H9 (cell line): ENCODE results near the gene RAD18. TPM values are rescaled to one million over a fixed set of nuclear protein-coding genes. Genes with fewer than 3 reads are reported as not detected.

Experiments
- DNase-seq: peaks from one replicate; pipeline ENCODE4 v3.0.0-alpha.2; 2017
- H2AFZ ChIP-seq: one replicate; pipeline ENCODE4 v1.6.1; 2013; ENCODE audit warnings: mild to moderate bottlenecking, low read length, control low read depth, moderate library complexity
- H2AK5ac ChIP-seq: 2 replicates; pipeline ENCODE4 v1.6.1; 2013; ENCODE audit warnings: low read length, control low read depth, mixed read lengths; ENCODE audit not compliant: insufficient read length
- H2BK120ac ChIP-seq: one replicate; pipeline ENCODE4 v1.6.1; 2013; ENCODE audit warnings: low read depth, mild to moderate bottlenecking, low read length, control low read depth, inconsistent platforms; ENCODE audit not compliant: poor library complexity, severe bottlenecking
- H2BK12ac ChIP-seq: 2 replicates; pipeline ENCODE4 v1.6.1; 2013; ENCODE audit warnings: low read length, control low read depth, mixed read lengths, low read depth; ENCODE audit not compliant: insufficient read length
- H2BK15ac ChIP-seq: 2 replicates; pipeline ENCODE4 v1.6.1; 2013; ENCODE audit warnings: low read depth, low read length, control low read depth
- H2BK20ac ChIP-seq: one replicate; pipeline ENCODE4 v1.6.1; 2013; ENCODE audit warnings: low read depth, mild to moderate bottlenecking, low read length, control low read depth, inconsistent platforms; ENCODE audit not compliant: poor library complexity, severe bottlenecking
- H2BK5ac ChIP-seq: 2 replicates; pipeline ENCODE4 v1.6.1; 2013; ENCODE audit warnings: low read length, control low read depth, mixed read lengths; ENCODE audit not compliant: insufficient read length
- H3K14ac ChIP-seq: 2 replicates; pipeline ENCODE4 v1.6.1; 2013; ENCODE audit warnings: low read length, control low read depth; ENCODE audit not compliant: insufficient read depth
- H3K18ac ChIP-seq: 2 replicates; pipeline ENCODE4 v1.6.1; 2013; ENCODE audit warnings: low read depth, mild to moderate bottlenecking, mixed read lengths, low read length, control low read depth; ENCODE audit not compliant: insufficient read length
- H3K23ac ChIP-seq: 2 replicates; pipeline ENCODE4 v1.6.1; 2013; ENCODE audit warnings: low read length, control low read depth, mixed read lengths, low read depth; ENCODE audit not compliant: insufficient read length
- H3K23me2 ChIP-seq: 2 replicates; pipeline ENCODE4 v1.6.1; 2013; ENCODE audit warnings: low read depth, mild to moderate bottlenecking, mixed read lengths, low read length, control low read depth; ENCODE audit not compliant: insufficient read length, poor library complexity, severe bottlenecking
- H3K27ac ChIP-seq: 2 replicates; pipeline ENCODE4 v1.5.1; 2013; ENCODE audit warnings: low read length, control low read depth, mixed read lengths, low read depth; ENCODE audit not compliant: insufficient read length
- H3K27me3 ChIP-seq: 2 replicates; pipeline ENCODE4 v1.6.1; 2013; ENCODE audit warnings: low read length, control low read depth, inconsistent platforms; ENCODE audit not compliant: insufficient read depth
- H3K4ac ChIP-seq: 2 replicates; pipeline ENCODE4 v1.6.1; 2013; ENCODE audit warnings: low read depth, mild to moderate bottlenecking, control low read depth, inconsistent platforms, low read length, moderate library complexity
- H3K4me1 ChIP-seq: 2 replicates; pipeline ENCODE4 v1.6.1; 2013; ENCODE audit warnings: low read length, control low read depth, inconsistent platforms; ENCODE audit not compliant: insufficient read depth
- H3K4me2 ChIP-seq: 2 replicates; pipeline ENCODE4 v1.6.1; 2013; ENCODE audit warnings: low read length, control low read depth, mixed read lengths; ENCODE audit not compliant: insufficient read length, insufficient read depth
- H3K56ac ChIP-seq: 2 replicates; pipeline ENCODE4 v1.6.1; 2013; ENCODE audit warnings: low read depth, mild to moderate bottlenecking, mixed read lengths, low read length, control low read depth; ENCODE audit not compliant: insufficient read length
- H3K79me1 ChIP-seq: 2 replicates; pipeline ENCODE4 v1.6.1; 2013; ENCODE audit warnings: low read depth, mild to moderate bottlenecking, moderate library complexity, low read length, control low read depth, inconsistent platforms; ENCODE audit not compliant: insufficient read depth, poor library complexity, severe bottlenecking
- H3K79me2 ChIP-seq: 2 replicates; pipeline ENCODE4 v1.6.1; 2013; ENCODE audit warnings: low read length, control low read depth, inconsistent platforms; ENCODE audit not compliant: insufficient read depth
- H3K9ac ChIP-seq: 2 replicates; pipeline ENCODE4 v1.6.1; 2013; ENCODE audit warnings: low read length, control low read depth, mixed read lengths; ENCODE audit not compliant: insufficient read length; ENCODE audit errors: extremely low read depth
- H3K9me3 ChIP-seq: one replicate; pipeline ENCODE4 v1.6.1; 2013; ENCODE audit warnings: low read depth, low read length, inconsistent platforms; ENCODE audit not compliant: control insufficient read depth
- H3T11ph ChIP-seq: one replicate; pipeline ENCODE4 v1.6.1; 2013; ENCODE audit warnings: mild to moderate bottlenecking, low read length, control low read depth, inconsistent platforms
- H4K20me1 ChIP-seq: one replicate; pipeline ENCODE4 v1.6.1; 2013; ENCODE audit not compliant: control insufficient read depth, insufficient read length, insufficient read depth
- H4K5ac ChIP-seq: 2 replicates; pipeline ENCODE4 v1.6.1; 2013; ENCODE audit warnings: low read depth, mild to moderate bottlenecking, mixed read lengths, low read length, control low read depth; ENCODE audit not compliant: insufficient read length
- H4K8ac ChIP-seq: replicated peaks from 2 replicates; pipeline ENCODE4 v1.6.1; 2013; ENCODE audit warnings: low read length, control low read depth, mixed read lengths, low read depth; ENCODE audit not compliant: insufficient read length
- H4K91ac ChIP-seq: 2 replicates; pipeline ENCODE4 v1.6.1; 2013; ENCODE audit warnings: low read depth, mild to moderate bottlenecking, moderate library complexity, mixed read lengths, low read length, control low read depth; ENCODE audit not compliant: insufficient read length
- H3K27ac Mint-ChIP-seq, 3 experiments: 2 replicates in 2 of 3; 3 replicates in 1 of 3; pipeline ENCODE4 v1.8.0; 2020 to 2021; ENCODE audit warnings: mixed read lengths in 3 of 3, mild to moderate bottlenecking in 1 of 3, moderate library complexity in 1 of 3
- H3K27me3 Mint-ChIP-seq: 2 replicates; pipeline ENCODE4 v1.8.0; 2021; ENCODE audit warnings: low read depth, mild to moderate bottlenecking, moderate library complexity, mixed read lengths
- H3K36me3 Mint-ChIP-seq, 3 experiments: 2 replicates in 2 of 3; 3 replicates in 1 of 3; pipeline ENCODE4 v1.8.0; 2020 to 2021; ENCODE audit warnings: low read depth in 3 of 3, mixed read lengths in 3 of 3; ENCODE audit not compliant: insufficient read depth in 1 of 3
- H3K4me1 Mint-ChIP-seq, 2 experiments: 2 replicates each; pipeline ENCODE4 v1.8.0; 2020; ENCODE audit warnings: mixed read lengths in 2 of 2
- H3K4me3 Mint-ChIP-seq, 2 experiments: 2 replicates in 1 of 2; 3 replicates in 1 of 2; pipeline ENCODE4 v1.8.0; 2020 to 2021; ENCODE audit warnings: mild to moderate bottlenecking in 2 of 2, mixed read lengths in 2 of 2, moderate library complexity in 1 of 2
- H3K9me3 Mint-ChIP-seq, 2 experiments: 2 replicates in 1 of 2; 3 replicates in 1 of 2; pipeline ENCODE4 v1.8.0; 2020; ENCODE audit warnings: mild to moderate bottlenecking in 2 of 2, mixed read lengths in 2 of 2, moderate library complexity in 1 of 2
- WGBS: extraction: QIAGEN DNeasy Blood & Tissue Kit; methylation state at CpG from one replicate; pipeline ENCODE4 v1.1.7; 2013; ENCODE audit warnings: missing lambda C conversion rate, low lambda C conversion rate, mixed read lengths; ENCODE audit not compliant: insufficient read length; ENCODE audit errors: extremely low coverage; 5-methylcytosine and 5-hydroxymethylcytosine counted together
- total RNA-seq: library from RNA; stranded (reverse); gene quantifications from 2 replicates; pipeline ENCODE4 v1.2.1, GENCODE V29; 2021
- TF ChIP-seq, protein P1 (sequence below): fragments of 200-600 bp; sonication (generic); conservative IDR thresholded peaks from 3 replicates; pipeline ENCODE4 v1.8.0; 2021; ENCODE audit warnings: antibody characterized with exemption, mild to moderate bottlenecking

Gene RAD18
- total RNA-seq, 1 experiment from 2014 or later, result 27.8 TPM

- no CpG with 5 or more reads among the region's 4 CpGs for WGBS
- no peak overlapping the region for H3K23ac ChIP-seq
- no peak overlapping the region for H2BK5ac ChIP-seq
- no peak overlapping the region for H4K8ac ChIP-seq
- no peak overlapping the region; the same call in 1 of the 2 replicates for H3K14ac ChIP-seq
- Mint-ChIP-seq H3K36me3 (peaks cover 0 to 2% (median 1%) of the 10 kb centered on the region in 3 experiments; a peak in 2 of 7 replicates), H3K27me3 (no peaks in the 10 kb centered on the region), H3K9me3 (no peaks in the 10 kb centered on the region), H3K4me1 (peaks cover 2 to 5% of the 10 kb centered on the region in 2 experiments; a peak in 3 of 4 replicates), H3K4me3 (no peak overlapping the region), H3K27ac (no peak overlapping the region)
- no peaks in the 10 kb centered on the region for H3K79me2 ChIP-seq
- H3K4me2 ChIP-seq, result no peak overlapping the region
- no peak overlapping the region for H3K27ac ChIP-seq
- no peaks in the 10 kb centered on the region for H4K20me1 ChIP-seq
- no peak overlapping the region for H3T11ph ChIP-seq
- no peaks in the 10 kb centered on the region for H3K9me3 ChIP-seq
- H2BK120ac ChIP-seq, result no peak overlapping the region
- no peak overlapping the region for H2BK20ac ChIP-seq
- no peaks in the 10 kb centered on the region for H3K79me1 ChIP-seq
- H2AFZ ChIP-seq, result no peak overlapping the region
- no peak overlapping the region for H3K18ac ChIP-seq
- no peak overlapping the region for H2BK15ac ChIP-seq
- DNase-seq, result no peak
- no peak overlapping the region for H3K4ac ChIP-seq
- TF ChIP-seq, protein P1, sequence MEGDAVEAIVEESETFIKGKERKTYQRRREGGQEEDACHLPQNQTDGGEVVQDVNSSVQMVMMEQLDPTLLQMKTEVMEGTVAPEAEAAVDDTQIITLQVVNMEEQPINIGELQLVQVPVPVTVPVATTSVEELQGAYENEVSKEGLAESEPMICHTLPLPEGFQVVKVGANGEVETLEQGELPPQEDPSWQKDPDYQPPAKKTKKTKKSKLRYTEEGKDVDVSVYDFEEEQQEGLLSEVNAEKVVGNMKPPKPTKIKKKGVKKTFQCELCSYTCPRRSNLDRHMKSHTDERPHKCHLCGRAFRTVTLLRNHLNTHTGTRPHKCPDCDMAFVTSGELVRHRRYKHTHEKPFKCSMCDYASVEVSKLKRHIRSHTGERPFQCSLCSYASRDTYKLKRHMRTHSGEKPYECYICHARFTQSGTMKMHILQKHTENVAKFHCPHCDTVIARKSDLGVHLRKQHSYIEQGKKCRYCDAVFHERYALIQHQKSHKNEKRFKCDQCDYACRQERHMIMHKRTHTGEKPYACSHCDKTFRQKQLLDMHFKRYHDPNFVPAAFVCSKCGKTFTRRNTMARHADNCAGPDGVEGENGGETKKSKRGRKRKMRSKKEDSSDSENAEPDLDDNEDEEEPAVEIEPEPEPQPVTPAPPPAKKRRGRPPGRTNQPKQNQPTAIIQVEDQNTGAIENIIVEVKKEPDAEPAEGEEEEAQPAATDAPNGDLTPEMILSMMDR, result no peak
- H2AK5ac ChIP-seq, result no peak overlapping the region
- H3K23me2 ChIP-seq, result no peaks in the 10 kb centered on the region
- no peak overlapping the region for H2BK12ac ChIP-seq
- no peaks in the 10 kb centered on the region for H3K4me1 ChIP-seq
- no peak overlapping the region for H4K5ac ChIP-seq
- H3K9ac ChIP-seq, result no peak overlapping the region
- no peak overlapping the region for H3K56ac ChIP-seq
- no peak overlapping the region for H4K91ac ChIP-seq
- H3K27me3 ChIP-seq, result no peaks in the 10 kb centered on the region
Observed at GRCh38 chr3:8854656-8855055, 108.6 kb downstream of the RAD18 start.
